Spinal cord (tissue), 10 donors: Measurements from ENCODE around the gene ITGA1. TPM values are rescaled to one million over a fixed set of nuclear protein-coding genes. Genes with fewer than 3 reads are reported as not detected.

Source experiments
- DNase-seq, 6 donors: peaks; one replicate each; pipeline versions ENCODE4 v3.0.0 to v3.0.0-alpha.2; 2013 to 2015; ENCODE audit warnings: low spot score in 6 of 6, low read depth in 4 of 6
- H3K27ac ChIP-seq: one replicate; pipeline ENCODE4 v1.5.1; 2013; ENCODE audit warnings: low read depth, low read length, control low read depth
- H3K27me3 ChIP-seq: one replicate; pipeline ENCODE4 v1.6.1; 2013; ENCODE audit warnings: low read length; ENCODE audit not compliant: control insufficient read depth, insufficient read depth
- H3K36me3 ChIP-seq: one replicate; pipeline ENCODE4 v1.6.1; 2013; ENCODE audit warnings: low read length; ENCODE audit not compliant: control insufficient read depth, insufficient read depth
- H3K4me1 ChIP-seq: one replicate; pipeline ENCODE4 v1.6.1; 2013; ENCODE audit warnings: low read length; ENCODE audit not compliant: control insufficient read depth, insufficient read depth
- H3K4me3 ChIP-seq: one replicate; pipeline ENCODE4 v1.5.1; 2013; ENCODE audit warnings: low read depth, low read length, control low read depth
- H3K9me3 ChIP-seq: one replicate; pipeline ENCODE4 v1.6.1; 2013; ENCODE audit warnings: low read length; ENCODE audit not compliant: control insufficient read depth, insufficient read depth
- WGBS: methylation state at CpG from one replicate; pipeline ENCODE4 v1.1.5; 2013; ENCODE audit warnings: missing lambda C conversion rate; ENCODE audit not compliant: insufficient coverage; 5-methylcytosine and 5-hydroxymethylcytosine counted together
- polyA plus RNA-seq, 2 donors: library from polyadenylated mRNA; unstranded; fragments of 120-200 nt; gene quantifications; one replicate each; pipeline ENCODE4 v1.2.1, GENCODE V29; 2013; ENCODE audit not compliant: insufficient read length in 2 of 2
- total RNA-seq, 2 donors: library from RNA; depleted of rRNA in 1 of 2; stranded (reverse); fragments of 120-200 nt in 1 of 2; fragments of >200 nt in 1 of 2; gene quantifications; one replicate each; pipeline versions ENCODE4 v1.2.3 to v1.2.4, GENCODE V29; 2013 to 2014
- donor health status: healthy.

Gene ITGA1
- total and polyA plus RNA-seq, 4 donors: 8.2 to 64.0 (median 17.3) TPM

DNA sequence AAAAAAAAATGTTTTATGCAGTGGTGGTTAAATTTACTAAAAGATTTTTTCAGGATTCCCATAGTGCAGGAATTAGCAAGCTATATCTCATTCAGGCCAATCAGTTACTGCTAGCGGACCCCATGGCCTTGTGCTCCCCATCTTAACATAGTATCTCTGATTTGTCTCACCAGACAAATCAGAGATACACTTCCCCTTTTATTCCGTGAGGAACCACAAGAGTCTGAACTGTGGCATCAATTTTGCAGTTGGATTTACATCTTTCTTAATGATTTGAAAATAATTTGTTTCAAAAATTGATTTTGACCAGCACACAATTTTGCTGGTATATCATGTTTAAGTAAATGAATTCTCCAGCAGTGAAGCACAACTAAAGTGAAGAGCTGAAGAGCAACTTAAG, 17.9 kb downstream of the ITGA1 start:
- Histone ChIP-seq H3K36me3 (no peaks in the 10 kb centered on the region), H3K4me3 (no peak overlapping the region), H3K9me3 (no peaks in the 10 kb centered on the region), H3K4me1 (peaks cover 1% of the 10 kb centered on the region), H3K27ac (no peak overlapping the region), H3K27me3 (no peaks in the 10 kb centered on the region)
- 100% methylated on average over 1 of the region's 2 CpGs for WGBS
- DNase-seq: no peak

DNA sequence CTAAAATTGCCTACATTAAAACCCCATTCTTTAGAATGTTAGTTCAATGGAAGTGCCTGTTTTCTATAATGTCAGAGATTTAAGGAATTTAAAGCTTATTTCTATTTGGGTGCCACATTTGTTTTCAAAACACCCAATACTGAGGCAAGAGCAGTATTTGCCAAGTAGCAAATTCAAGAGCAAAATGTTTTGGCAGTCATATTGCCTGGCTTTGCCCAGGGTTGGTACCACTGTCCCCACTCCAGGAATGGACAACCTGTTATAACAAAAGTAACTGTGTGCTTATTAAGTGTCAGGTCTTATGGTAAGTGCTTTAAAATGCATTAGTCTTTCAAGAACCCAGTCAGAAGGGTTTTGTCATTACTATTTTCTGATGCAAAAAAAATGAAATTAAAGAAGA, 19.3 kb downstream of the ITGA1 start:
- Histone ChIP-seq H3K27me3 (no peaks in the 10 kb centered on the region), H3K4me1 (no peaks in the 10 kb centered on the region), H3K27ac (no peak overlapping the region), H3K4me3 (no peak overlapping the region), H3K36me3 (no peaks in the 10 kb centered on the region), H3K9me3 (no peaks in the 10 kb centered on the region)
- no peak for DNase-seq

DNA sequence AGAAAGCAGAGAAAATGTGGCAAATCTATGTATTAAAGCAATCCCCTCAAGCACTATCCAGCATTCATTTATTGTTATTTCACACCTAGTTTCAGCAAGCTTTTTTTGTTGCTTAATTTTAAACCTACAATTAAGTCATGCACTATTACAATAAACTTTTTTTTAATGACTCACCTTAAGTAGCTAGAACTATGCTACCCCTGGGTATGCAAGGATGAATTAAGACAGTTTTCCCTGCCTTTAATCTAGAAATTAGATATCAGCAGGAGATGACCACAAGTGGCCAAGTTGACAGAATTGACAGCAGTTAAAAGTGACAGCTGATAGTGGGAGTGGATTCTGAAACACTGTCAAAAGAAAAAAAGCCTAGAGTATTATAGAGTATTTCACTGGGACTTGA, 20.0 kb downstream of the ITGA1 start:
- H3K36me3 ChIP-seq: no peaks in the 10 kb centered on the region
- DNase-seq: no peak
- no peaks in the 10 kb centered on the region for H3K27me3 ChIP-seq
- H3K27ac ChIP-seq: no peak overlapping the region
- H3K4me1 ChIP-seq: no peaks in the 10 kb centered on the region
- H3K9me3 ChIP-seq: no peaks in the 10 kb centered on the region
- H3K4me3 ChIP-seq: no peak overlapping the region

DNA sequence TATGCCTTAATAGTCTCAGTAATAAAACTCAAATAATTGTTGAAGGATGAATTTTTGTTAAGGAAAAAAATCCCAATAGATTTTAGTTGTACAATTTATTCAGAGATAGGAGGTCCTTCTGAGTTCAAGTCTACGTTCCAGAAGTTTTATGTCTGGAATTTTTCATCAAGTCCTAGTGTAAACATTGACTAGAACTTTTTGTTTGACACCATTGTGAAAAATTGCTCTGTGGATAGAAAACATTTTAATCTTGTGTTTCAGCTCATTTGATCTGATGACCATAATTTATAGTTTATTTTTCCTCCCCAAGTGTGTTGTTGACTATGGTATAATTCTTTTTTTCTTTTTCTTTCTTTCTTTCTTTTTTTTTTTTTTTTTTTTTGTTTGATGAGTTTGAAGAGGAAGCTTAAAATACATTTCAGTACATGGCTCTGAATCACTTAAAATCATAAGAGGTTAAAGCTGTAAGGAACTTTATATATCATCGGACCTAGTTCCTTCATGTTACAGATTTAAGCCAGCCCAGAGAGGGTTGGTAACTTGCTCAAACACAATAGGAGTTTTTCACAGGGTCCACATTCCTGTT, 20.7 kb downstream of the ITGA1 start:
- Histone ChIP-seq H3K4me3 (no peak overlapping the region), H3K9me3 (no peaks in the 10 kb centered on the region), H3K4me1 (no peaks in the 10 kb centered on the region), H3K27ac (no peak overlapping the region), H3K36me3 (no peaks in the 10 kb centered on the region), H3K27me3 (no peaks in the 10 kb centered on the region)
- no peak for DNase-seq
- no CpG with 5 or more reads among the region's 2 CpGs for WGBS

DNA sequence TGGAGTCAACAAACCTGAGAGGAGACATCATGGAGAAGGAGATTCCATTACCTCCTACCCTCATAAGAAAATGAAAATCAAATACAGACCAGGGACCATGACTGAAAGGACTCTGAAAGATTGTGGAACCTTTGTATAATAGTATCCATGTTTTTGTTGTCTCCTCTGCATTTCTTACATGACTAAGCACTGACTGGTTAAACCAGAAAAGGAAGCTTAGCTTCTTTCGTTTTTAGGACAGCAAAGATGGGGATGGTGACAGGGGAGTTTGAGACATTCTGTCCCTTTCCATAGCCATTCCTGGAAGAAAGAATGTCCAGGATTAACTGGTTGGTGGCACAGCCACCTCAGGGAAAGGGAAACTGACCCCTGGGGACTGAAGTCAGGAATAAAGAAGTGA, 22.2 kb downstream of the ITGA1 start:
- H3K27me3 ChIP-seq: no peaks in the 10 kb centered on the region
- H3K36me3 ChIP-seq: no peaks in the 10 kb centered on the region
- no peaks in the 10 kb centered on the region for H3K4me1 ChIP-seq
- WGBS: no CpG with 5 or more reads among the region's 1 CpG
- no peak for DNase-seq
- no peak overlapping the region for H3K4me3 ChIP-seq
- no peak overlapping the region for H3K27ac ChIP-seq
- no peaks in the 10 kb centered on the region for H3K9me3 ChIP-seq

DNA sequence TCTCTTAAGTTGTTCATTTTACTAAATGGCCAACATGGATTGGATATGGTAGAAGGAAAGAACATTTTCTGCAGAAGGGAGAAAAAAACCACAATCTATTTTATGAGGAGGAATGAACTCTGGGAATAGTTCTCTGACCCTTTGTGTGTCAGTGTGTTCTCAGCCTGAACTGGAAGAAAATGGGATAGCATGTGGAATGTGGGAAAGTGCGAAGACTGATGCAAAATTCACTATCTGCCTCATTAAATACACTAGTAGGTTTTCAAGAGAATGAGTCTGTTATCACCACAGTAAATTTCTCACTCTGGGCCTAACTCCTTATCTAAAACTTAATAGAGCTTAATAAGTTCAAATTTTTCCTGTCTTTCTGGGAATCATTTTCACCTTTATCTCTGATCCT, 22.7 kb downstream of the ITGA1 start:
- Histone ChIP-seq H3K4me1 (no peaks in the 10 kb centered on the region), H3K27ac (no peak overlapping the region), H3K27me3 (no peaks in the 10 kb centered on the region), H3K9me3 (no peaks in the 10 kb centered on the region), H3K36me3 (no peaks in the 10 kb centered on the region), H3K4me3 (no peak overlapping the region)
- no peak for DNase-seq
- WGBS: no CpG with 5 or more reads among the region's 1 CpG

DNA sequence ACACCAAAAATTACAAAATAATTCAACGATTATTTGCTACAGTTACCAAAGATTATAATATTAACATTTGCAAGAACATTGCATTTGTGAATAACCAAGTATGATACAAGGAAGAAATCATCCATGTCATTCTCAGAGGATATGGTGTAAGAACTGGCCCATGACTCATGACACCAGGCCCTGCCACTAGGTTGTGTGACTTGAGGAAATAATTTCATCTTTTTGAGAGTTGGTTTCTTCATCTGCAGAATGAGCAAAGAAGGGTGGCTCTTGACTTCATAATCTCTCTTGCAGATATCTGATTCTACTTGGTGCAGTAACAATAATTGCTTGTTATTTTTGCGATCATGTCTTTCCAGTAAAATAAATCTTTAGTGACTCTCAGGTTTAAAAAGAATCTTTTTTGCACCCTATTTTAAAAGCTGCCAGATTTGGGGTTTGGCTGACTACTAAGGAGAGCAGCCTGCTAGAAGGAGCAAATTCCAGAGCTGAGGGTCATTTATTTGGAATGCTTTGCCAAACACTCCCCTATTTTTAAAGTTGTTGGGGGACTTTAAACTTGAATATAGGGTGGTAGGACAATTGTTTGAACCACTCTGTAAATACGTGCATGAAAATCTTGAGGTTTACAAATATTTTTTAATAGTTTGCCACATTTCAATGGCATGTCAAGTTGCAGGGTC, 23.5 kb downstream of the ITGA1 start:
- Histone ChIP-seq H3K27ac (no peak overlapping the region), H3K4me3 (no peak overlapping the region), H3K9me3 (no peaks in the 10 kb centered on the region), H3K27me3 (no peaks in the 10 kb centered on the region), H3K36me3 (no peaks in the 10 kb centered on the region), H3K4me1 (no peaks in the 10 kb centered on the region)
- no CpG with 5 or more reads among the region's 3 CpGs for WGBS
- no peak for DNase-seq

DNA sequence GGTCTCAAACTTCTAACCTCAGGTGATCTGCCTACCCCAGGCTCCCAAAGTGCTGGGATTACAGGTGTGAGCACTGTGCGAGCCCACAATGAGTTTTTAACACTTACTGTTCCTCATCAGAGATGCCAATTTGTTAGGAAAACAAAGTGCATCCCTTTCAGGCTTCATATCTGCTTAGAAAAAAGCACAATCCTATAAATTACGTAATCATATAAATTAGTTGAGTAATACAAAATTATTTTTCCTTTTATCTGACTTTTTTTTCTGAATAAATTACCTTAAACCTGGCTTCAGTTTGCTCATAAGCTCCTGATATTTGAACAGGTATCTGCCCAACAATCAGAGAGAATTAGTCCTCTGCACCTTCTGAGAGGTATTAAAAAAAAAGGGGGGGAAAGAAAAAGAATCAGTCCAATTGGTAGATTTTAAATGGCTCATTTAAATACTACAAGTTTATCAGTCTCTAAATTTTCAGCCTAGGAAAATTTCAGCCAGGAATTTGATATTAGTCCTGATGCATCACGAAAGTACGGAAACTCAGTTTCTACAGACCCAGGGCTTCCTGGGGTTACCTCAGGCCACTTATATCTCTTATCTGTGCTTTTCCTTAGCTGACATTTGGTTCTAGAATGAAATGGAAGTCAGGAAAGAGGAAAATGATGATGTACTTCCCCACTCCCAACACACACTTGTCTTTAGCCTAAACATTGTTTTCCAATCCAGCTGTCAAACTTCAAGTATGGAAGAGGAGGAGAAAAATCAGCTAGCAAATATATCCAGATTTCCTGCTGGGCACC, 26.8 kb downstream of the ITGA1 start:
- H3K4me1 ChIP-seq: no peaks in the 10 kb centered on the region
- no CpG with 5 or more reads among the region's 4 CpGs for WGBS
- no peak overlapping the region for H3K27ac ChIP-seq
- no peaks in the 10 kb centered on the region for H3K36me3 ChIP-seq
- no peaks in the 10 kb centered on the region for H3K27me3 ChIP-seq
- H3K4me3 ChIP-seq: no peak overlapping the region
- DNase-seq: no peak
- H3K9me3 ChIP-seq: no peaks in the 10 kb centered on the region

DNA sequence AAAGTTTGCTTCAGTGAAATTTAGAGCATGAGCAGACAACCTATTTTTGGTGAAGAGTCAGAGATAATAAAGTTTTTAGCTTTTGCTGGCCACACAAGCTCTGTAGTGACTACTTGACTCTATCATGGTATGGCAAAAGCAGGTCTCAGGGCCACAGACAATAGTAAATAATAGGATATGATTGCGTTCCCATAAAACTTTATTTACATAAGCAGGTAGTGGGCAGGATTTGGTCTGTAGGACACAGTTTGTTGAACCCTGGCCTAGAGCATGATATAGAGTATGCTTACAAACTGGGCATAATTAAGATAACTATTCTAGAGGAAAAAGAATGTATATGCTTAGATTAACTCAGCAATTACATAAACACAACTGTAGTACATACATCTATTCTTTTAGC, 30.1 kb downstream of the ITGA1 start:
- Histone ChIP-seq H3K27ac (no peak overlapping the region), H3K27me3 (no peaks in the 10 kb centered on the region), H3K4me3 (no peak overlapping the region), H3K36me3 (no peaks in the 10 kb centered on the region), H3K9me3 (no peaks in the 10 kb centered on the region), H3K4me1 (no peaks in the 10 kb centered on the region)
- DNase-seq: no peak
- WGBS: no CpG with 5 or more reads among the region's 1 CpG

DNA sequence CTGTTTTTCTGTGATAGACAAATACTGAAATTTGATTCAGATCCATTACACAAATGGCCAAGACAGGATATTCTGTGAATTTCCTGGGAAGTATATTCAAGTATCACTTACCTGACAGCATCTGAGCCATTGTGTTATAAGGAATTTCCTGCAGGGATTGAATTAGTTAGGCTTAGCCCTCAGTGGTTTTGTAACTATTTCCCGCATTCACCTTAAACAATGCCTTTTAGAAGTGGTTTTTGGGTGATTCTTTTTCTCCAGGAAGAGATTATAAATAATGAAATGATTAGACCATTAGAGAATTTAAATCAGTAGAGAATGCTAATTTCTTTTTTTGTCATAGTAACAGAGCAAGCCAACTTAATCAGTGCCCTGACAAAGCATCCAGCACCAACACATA, 30.6 kb downstream of the ITGA1 start:
- H3K36me3 ChIP-seq: no peaks in the 10 kb centered on the region
- H3K9me3 ChIP-seq: no peaks in the 10 kb centered on the region
- no peaks in the 10 kb centered on the region for H3K4me1 ChIP-seq
- no peaks in the 10 kb centered on the region for H3K27me3 ChIP-seq
- H3K27ac ChIP-seq: no peak overlapping the region
- WGBS: no CpG with 5 or more reads among the region's 1 CpG
- no peak overlapping the region for H3K4me3 ChIP-seq
- no peak for DNase-seq
